Stimulated activated CD4-positive, alpha-beta T cell treated with anti-CD3 and anti-CD28 coated beads, Interleukin-12 subunit alpha, Interleukin-12 subunit beta, amount 100 ng/mL, for 48 hours (primary cell): ENCODE data around the gene NXT1.

Experiments used
- DNase-seq, 3 donors: peaks; one replicate each; pipeline ENCODE4 v3.0.0-alpha.2; 2020; ENCODE audit warnings: low read depth in 2 of 3, low spot score in 1 of 3

NXT1 gene

DNA sequence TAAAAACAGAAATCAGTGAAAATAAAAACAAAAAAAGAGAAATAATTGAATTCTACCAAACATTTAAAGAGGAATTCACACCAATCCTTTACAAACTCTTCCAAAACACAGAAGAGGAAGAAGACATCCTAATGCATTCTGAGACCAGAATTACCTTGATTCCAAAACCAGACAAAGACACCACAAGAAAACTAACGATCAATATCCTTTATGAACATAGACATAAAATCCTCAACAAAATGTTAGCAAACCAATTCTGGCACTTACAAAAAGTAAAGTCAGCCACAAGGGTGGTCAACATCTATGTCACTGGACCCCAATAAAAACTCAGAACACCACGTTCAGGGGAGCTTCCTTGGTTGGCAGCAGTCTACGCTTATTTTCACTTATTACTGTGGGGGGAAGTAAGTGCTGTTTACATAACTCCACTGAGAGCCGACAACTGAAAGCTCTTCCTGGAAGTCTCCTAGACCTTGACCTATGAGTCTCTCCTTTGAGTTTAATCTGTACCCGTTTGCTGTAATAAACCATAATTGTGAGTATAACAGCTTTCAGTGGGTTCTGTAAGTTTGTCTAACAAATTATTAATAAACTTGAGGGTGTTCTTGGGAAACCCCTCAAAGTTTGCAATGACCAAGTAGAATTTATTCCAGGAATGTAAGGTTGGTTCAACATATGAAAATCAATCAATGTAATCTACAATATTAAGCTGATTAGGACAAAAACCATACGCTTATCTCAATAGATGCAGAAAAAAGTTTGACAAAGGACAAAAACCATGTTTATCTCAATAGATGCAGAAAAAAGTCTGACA is 35.9 kb downstream of the NXT1 start:
- DNase-seq, result no peak

DNA sequence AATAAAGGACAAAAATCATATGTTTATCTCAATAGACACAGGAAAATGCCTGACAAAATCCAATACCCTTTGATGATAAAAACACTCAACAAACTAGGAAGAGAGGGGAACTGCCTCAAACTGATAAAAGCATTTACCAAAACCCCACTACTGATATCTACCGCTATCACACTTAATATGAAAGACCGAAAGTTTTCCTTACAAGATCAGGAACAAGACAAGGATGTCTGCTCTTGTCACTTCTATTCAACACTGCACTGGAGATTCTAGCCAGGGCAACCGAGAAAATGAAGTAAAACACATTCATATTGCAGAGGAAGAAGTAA is 36.5 kb downstream of the NXT1 start:
- DNase-seq, result no peak

DNA sequence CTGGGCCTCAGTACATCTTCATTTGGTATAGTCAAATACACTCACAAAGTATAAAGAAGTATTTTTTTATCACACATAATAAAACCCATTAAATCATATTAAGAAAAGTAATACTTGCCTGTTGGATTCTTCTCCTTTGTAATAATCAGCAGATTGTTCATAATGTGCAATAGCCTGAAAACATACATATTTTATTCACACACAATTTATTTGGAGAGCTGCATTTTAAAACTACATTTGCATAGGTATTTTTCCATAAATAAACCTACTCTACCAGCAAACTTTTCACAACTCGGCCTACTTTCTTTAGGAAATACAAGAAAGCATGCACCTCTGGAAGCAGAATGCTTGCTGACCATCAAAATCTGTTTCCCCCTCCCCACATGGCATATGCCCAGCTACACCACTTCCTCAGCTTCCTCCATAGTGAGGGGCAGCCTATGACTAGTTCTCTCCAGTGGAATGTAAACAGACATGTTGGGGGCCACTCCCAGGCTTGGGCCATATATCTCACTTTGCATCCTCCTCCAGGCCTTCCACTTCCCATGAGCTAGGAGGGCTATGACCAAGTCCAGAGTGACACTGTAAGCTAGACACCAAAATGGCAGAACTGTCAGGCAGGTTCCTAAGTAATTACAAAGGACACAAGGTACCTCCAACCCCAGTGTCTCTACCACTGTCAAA is 39.6 kb downstream of the NXT1 start:
- DNase-seq, result no peak

DNA sequence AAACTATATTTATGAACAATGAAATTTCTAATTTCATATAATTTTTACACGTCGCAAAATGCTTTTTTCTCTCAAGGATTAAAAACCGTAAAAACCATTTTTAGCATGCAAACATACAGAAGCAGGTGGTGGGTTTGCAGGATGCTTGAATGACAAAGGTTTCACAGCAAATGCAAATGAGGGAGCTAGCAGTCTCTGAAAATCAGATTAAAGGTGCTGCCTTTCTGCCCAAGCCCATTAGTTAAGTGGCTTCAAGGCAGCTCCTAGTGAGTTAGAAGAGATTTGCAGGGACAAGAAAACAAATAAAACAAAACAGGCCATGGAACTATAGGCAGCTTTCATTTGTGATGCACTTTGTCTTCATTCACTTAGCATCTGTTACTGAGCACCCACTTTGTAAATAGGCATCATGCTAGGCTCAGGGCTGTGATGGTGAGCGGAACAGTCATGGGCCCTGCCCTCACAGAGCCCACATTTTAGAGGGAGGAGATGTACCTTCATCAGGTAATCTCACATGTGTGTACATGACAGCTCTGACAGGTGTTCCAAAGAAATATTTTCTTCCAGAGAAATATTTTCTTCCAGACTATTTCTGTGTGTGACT is 41.2 kb downstream of the NXT1 start:
- no peak for DNase-seq

DNA sequence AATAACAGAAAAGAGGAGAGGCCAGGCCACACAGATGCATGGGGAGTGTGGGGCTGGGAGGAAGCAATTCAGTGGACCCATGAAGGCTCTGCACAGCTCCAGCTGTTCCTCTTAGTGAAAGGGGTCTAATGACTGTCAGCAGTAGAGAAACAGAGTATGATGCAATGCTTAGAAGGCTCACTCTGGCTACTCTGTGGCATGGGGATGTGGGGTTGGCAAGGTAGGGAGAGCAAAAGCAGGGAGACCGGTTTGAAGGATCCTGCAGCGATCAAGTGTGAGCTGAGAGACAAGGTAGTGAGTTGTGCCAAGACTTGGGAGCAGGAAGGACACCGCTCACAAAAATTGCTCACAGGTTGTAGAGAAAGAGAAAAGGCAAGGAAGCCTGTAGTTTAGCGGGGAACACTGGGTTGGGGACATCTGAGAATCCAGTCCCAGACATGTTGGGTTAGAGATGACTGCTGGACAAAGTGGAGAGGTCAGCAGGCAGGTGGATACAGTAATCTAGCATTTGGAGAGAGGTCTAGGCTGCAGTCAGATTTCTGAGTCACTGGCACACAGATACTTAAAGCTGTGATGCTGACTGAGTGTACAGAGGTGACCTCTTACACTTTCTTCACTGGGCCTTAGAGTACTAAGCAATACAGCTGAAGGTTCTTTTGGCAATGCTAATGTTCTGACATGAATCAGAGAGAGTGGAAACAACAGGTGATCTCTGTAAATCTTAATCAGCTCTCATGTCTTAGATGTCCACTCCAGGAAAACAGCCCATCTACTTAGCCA is 43.6 kb downstream of the NXT1 start:
- DNase-seq, result no peak

DNA sequence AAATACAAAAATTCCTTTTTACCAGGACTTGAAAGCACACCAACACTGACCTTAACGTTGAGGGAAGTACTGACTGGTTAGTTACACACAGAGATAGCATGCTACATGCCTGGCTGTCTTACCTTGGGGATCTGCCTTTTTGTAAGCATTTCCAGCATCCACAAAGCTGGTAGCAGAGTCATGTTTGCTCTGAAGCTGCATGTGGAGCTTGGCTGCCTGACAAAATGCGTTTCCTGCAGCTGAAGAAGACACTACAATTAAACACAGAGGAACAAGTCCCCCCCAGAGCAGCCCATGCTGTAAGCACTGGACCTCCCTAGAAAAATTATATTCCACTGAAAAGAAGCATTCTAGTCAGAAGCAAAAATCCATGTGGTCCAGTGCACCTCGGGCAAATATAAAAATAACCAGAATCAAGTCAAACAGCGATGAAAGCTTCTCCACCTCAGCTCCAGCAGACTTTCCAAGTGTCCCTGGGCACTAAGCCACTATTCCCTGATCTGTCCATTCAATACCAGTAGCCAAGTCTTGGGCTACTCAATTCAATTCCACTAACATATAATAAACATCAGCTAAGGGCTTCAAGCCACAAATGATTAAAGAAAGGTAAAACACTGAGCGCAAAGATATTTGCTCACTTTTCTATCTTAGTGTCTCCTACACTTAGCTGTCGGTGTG is 46.5 kb downstream of the NXT1 start:
- DNase-seq, result no peak

DNA sequence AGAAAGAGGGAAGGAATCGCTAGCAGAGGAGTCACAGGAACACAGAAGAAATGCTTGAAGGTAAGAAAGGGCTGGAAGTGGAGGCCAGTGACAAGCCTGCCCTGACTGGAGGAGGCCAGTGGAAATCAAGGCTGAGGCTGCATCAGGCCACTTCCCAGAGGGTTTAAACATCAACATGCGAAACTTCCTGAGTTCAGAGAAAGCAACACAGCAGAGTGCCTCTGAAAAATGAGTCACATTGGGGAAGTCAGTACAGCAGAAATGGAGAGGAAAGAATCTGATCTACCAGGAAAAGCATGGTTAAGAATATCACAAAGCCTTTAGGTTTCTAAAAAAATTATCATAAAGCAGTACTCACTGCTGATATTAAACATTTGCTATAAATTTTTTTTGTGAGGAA is 47.4 kb downstream of the NXT1 start:
- no peak for DNase-seq

DNA sequence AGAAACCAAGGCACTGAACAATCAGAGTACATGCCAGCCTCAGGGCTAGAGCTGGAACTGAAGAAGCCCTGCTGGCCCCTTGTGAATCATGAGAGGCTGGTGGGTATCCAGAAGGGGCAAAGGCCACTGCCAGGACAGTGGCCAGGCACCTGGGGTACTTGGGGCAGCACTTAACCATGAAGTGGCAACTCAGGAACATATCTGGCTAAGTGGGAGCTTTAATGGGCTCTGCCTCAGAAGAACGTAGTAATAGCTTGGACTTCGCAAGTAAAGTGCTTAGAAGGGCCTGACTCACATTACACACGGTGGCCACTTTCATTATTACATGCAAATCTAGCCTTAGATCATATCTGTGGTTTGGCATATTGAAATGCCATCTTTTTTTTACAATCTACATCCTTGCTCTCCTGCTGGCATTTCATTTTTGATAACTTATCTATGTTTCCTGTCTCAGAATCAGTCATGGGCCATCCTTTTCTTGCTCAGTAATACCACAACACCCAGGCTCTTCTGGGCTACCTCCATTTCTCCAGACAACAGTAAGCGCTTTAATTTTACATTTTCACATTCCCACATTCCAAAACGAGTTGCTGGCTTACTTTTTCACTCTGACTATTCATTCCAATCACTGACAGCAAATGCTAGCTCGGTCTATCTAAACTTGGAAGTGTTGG is 49.1 kb downstream of the NXT1 start:
- DNase-seq, result peak in 1 of 3 donors; percentile 24

DNA sequence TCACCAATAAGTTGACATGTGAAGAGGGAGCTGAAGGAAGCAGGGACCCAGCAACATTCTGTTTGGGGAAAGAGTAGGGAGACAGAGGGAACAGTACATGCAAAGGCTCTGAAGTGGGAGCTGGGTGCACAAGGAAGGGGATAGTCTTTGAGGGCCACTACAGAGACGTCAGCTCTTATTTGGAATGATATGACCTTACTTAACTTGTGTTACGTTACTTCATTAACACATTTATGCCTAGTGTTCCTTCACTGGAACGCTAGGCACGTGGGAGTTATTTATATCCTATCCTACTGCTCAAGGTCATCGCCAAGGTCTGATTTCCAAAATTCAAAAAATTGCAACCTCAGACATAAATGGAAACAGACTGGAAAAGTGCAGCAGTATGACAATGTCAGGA is 50.5 kb downstream of the NXT1 start:
- no peak for DNase-seq

DNA sequence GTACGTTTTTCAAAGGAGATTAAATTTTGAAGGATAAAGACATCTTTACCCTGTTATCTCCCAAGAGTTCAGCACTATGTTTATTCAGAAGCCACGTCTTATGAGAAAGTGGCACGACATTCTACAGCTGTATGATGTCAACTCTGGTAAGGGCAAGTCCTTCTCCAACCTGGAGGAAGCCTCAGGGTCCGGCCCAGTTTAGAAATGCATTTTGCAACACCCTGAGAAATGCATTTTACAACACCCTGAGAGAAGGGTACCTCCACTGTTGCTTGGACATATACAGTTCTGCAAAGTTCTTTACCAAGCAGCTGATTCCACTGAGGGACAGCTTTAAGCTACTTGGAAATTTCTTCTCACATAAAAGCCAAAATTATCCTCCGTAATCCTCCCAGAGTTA is 53.2 kb downstream of the NXT1 start:
- no peak for DNase-seq

DNA sequence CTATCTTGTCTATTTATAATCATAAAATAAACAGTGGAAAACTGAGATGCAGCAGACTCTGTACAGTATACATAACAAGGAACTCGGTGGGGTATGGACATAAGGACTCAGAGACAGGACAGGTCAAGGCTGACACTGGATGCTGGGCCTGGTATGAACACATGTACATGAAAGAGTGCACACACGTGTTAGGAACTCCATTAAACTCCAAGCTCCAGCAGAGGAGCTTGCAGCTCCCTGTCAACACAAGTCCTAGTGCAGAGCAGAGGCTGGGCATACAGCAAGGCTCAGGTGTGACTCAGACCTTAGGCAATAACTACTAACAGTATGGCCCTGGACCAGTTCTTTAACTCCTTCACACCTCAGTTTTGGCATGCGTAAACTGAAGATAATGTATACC is 53.6 kb downstream of the NXT1 start:
- no peak for DNase-seq
